Activated CD8-positive, alpha-beta memory T cell treated with anti-CD3 and anti-CD28 coated beads for 4 hours (primary cell): Measurements from ENCODE around the gene TMEM123.

Experiments
- DNase-seq, 2 donors: peaks; one replicate each; pipeline ENCODE4 v3.0.0-alpha.2; 2020; ENCODE audit warnings: low read depth in 2 of 2

Gene TMEM123, protein sequence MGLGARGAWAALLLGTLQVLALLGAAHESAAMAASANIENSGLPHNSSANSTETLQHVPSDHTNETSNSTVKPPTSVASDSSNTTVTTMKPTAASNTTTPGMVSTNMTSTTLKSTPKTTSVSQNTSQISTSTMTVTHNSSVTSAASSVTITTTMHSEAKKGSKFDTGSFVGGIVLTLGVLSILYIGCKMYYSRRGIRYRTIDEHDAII

DNA sequence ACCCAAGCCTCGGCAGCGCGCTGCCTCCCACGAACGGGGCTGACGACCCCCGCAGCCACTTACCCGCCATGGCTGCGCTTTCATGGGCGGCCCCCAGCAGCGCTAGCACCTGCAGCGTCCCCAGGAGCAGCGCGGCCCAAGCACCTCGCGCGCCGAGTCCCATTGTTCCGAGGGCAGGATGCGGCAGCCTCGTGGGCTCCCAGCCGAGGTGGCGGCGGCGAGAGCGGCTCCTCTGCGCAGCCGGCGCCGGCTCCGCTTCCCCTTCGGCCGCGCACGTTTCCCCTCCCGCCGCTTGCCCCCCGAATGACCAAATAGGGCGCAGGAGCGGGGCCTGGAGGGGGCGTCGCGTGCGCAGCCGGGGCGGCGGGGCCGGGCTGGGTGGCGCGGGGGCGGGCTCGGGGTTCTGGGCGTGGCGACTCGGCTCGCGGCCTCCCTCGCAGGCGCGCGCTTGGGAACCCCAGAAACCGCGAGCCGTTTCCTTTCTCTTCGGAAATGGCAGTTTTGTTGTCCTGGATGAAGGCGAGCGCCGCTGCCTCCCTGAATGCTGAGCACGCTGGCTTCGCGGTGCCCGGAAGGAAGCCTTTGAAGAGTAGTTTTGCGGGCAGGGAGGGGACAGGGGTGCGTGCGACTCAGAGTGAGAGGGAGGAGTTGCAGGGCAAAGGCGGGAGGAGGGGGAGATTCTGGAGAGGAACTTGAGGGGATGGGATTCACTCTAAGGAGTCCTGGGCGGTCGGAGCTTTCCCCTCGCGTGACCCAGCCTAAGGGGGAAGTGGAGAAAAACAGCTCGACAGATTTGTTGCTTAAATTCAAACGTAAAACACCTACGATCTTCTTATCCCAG is at the start of gene TMEM123:
TSS of gene TMEM123 (minus strand) at position 305 of the 841 bp plus-strand sequence. CDS start at position 163, 142 bp downstream.
- peak; percentile 74 to 75 for DNase-seq

DNA sequence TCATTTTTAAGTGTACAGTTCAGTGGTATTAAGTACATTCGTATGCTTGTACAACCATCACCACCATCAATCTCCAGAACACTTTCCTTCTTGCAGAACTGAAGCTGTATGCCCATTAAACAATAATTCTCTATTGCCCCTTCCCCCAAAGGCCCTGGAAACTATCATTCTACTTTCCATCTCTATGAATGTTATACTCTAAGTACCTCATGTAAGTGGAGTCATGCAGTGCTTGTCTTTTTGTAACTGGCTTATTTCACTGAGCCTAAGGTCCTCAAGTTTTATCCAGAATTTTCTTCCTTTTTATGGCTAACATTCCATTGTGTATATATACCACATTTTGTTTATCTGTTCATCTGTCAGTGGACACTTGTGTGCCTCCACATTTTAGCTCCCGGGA is 48.3 kb upstream of the TMEM123 start:
- no peak for DNase-seq

DNA sequence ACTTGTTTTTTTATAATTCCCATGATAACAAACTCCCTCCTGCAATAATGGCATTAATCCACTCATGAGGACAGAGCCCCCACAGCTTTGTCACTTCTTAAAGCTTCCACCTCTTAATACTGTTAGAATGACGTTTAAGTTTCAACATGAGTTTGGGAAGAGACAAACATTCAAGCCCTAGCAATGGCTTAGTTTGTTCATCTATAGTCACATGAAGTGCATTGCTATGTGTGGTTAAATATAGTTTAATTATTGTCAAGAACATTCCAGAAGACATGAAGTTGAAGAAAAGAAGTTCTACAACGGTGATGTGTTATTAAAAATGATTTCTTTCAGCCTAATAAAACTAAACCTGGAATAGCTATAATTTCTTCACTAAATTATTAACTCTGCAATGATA is 47.4 kb upstream of the TMEM123 start:
- DNase-seq, result no peak

GRCh38 chr11:102499151-102499550 is 46.6 kb upstream of the TMEM123 start:
- DNase-seq, result no peak

DNA sequence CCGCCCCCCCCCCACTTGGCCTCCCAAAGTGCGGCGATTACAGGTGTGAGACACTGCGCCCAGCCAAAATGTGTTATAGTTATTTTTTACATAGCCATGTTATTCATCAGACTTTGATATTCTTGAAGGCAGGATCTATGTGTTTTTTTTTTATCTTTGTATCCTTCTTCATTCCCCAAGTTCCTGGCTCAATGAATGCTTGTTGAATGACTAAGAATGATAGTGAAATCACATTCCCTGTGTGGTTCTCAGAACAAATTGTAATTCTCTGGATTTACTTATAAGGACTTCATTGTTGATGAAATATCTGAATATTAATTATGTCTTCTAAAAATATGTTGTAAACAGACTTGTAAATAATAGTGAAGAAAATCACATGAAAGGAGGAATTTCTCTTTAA is 44.5 kb upstream of the TMEM123 start:
- DNase-seq, result no peak

DNA sequence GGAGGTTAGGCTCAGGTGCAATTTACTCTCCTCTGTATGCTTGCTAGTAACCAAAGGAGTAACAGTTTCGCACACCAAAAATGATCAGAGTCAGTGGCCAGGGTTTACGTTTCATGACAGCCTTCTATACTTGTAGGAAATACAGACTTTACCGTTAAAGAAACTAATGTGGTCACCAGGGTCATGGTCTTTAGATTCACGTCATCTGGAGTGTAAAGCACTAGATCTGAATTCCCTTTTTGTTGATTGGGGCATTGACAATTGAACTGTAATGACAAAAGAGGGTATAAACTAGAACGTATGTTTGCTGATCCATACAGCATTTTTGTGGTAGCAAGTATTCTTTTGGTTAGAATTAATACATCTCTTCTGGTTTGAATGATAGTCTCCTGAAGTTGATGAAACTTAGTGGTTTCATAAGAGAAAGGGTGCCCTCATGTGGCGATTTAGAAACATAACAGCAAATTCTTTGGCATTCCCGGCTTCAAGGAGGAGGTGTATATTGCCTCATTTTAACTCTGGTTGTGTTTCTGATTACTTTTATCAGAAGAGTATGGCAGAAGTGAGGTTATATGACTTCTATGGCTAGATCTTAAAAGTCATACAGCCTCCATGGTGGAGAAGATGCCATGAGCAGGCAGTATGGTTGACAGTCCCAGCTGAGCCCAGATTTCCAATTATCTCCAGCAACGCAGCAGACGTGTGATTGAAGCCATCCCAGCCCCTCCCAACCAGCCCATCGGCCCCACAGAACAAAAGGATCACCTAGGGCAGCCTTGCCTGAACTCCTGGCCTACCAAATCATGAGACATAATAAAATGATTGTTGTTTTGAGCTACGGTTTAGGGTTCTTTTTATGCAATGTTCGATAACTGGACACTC is 42.8 kb upstream of the TMEM123 start:
- peak; percentile 6 to 23 for DNase-seq

DNA sequence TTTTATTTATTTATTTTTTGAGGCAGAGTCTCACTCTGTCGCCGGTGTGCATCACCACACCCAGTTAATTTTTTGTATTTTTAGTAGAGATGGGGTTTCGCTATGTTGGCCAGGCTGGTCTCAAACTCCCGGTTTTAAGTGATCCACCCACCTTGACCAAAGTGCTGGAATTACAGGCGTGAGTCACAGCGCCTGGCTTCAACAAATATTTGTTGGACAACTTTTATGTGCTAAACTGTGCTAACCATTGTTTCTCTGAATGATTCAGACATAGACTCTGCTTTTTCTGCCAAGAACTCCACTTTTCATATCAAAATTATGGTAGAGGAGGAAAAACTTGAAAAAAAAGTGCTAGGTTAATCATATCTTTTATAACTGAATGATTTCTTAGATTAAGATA is 41.7 kb upstream of the TMEM123 start:
- DNase-seq, result no peak

- no peak for DNase-seq
Observed at GRCh38 chr11:102493524-102493923, 41.0 kb upstream of the TMEM123 start.

GRCh38 chr11:102491969-102492368 is 39.4 kb upstream of the TMEM123 start:
- DNase-seq, result no peak

DNA sequence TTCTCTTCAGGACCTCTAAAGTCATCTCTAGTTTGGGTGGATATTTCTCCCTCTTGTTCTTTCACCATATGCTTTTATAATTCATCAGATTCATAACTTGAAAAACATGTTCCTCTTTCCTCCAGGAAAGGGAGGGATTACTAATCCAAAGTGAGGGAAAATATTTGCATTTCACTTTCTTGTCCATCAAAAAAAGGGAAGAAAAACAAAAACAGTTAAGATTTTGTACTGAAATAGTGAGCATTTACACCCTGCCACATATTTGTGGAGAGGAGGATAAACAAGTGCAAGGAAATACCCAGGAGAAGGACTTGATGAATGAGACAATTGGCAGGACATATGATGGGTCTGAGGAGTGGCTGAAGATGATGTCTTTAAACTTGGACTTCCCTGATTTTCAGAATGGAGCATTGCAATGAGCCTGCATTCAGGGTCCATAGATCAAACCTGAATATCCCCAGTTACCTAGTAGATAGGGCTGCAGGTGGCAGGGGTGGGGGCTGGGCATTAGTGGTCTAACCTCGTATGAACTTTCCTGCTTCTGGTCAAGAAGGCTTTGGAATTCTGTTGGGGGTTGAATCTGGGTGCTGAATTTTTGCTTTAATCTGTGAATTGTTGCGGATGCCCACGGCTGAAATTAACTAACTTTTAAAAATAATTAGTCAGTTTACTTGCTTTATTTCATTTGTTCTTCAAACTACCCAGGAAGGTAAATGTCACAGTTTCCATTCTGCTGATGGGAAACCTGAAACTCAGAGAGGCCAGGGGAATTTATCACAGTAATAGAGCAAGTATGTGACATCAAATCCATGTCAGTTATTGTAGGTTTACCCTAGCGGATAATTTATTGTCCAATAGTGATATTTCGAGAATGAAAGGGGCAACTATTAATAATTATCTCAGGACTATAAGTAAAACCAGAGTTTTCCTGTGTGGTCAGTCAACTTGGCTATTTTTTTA is 36.9 kb upstream of the TMEM123 start:
- DNase-seq, result no peak

GRCh38 chr11:102488208-102488607 is 35.6 kb upstream of the TMEM123 start:
- no peak for DNase-seq

- no peak for DNase-seq
Observed at GRCh38 chr11:102487214-102487613, 34.6 kb upstream of the TMEM123 start.

- DNase-seq, result no peak
Observed at GRCh38 chr11:102486584-102486983, 34.0 kb upstream of the TMEM123 start.

- DNase-seq, result no peak
Observed at GRCh38 chr11:102485095-102485722, 32.6 kb upstream of the TMEM123 start.

DNA sequence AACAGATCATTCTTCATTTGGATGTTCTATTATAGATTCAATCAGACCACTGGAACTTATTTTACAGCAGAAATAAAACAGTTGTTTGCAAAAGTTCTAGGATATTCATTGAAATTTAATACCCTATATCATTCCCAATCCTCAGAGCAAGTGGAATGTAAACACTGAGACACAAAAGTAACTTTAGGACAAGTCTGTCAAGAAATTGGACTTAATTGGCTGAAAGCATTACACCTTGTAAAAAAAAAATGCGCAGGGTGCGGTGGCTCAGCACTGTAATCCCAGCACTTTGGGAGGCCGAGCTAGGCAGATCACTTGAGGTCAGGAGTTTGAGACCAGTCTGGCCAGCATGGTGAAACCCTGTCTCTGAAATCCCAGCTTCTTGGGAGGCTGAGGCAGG is 29.9 kb upstream of the TMEM123 start:
- no peak for DNase-seq

DNA sequence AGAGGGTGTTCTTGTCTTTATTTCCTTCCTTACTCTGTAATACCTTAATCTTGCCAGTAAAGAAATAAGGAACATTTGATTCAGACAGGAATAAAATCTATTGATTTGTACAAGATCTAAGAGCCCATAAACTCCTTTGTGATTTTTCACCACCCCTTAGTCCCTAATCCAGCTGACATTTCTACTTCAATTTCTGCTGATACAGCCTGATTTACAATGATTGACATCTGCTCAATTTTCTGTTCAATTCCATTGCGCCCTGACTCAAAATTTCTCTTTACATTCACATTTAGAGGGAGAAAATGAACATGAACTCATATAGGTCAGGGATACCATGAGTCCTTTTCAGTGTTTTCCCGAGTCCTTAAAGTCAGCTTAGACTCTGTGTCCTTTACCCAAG is 27.2 kb upstream of the TMEM123 start:
- no peak for DNase-seq

DNA sequence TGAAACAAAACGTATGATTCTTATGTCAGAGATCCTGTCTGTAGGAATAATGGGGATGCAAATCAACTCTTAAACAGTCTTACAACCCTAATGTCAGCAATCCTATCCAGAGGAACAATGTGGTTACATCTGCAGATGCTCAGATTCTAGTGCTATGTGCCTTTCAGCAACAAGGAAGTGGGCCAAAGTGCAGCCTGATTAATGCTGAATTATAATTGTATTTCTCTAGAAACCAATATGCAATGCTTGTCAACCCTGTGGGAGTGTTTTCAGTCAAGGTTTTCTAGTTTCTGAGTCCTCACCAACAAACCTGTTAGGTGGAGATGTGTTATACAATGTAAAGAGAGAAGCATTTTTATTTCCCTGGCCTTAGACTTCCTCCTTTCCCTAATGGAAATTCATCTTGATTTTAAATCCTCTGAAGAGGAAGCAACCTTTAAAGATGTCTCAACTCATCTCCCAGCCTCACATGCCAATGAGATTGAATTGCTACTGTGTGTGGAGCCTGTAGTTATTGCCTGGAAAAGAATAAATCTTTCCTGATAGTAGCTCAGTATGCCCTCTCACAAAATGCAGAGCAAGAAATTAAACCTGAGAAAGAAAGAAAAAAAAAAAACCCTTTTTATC is 26.2 kb upstream of the TMEM123 start:
- DNase-seq, result no peak

DNA sequence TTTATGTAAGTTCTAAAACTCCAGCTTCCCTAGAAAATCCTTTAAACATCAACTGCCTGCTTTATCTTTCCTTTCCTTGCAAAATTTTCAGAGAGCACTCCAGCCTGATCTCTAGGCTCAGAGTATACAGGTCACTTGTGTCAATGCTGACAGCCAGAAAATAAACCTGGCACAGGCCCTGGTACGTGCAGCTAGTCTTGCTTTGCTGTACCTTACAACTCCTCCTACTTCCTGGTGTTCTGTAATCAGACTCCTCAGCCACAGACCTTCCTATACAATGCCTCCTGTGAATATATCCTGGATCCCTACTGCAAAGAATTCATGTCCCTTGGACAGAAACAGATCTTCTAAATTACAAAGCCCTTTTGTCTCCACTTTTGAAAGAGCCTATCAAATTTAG is 24.2 kb upstream of the TMEM123 start:
- DNase-seq, result no peak

DNA sequence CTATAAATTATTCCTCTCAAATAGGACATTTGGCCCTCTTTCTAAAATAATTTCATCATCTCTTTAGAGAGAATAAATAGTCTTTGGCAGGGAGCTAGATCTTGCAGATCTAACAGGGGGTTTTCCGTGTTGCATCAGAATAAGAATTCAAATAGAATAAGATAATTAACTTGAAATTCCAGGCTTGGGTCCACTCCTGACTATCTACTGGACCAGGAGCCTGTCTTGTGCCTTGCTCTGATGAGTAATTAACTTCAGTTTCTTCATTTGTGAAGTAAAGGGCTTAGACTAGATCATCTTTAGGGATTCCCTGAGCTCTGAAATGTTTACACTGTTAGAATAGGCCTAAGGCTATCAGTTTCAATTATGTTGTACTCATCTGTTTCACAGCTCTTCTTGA is 23.5 kb upstream of the TMEM123 start:
- DNase-seq, result no peak

DNA sequence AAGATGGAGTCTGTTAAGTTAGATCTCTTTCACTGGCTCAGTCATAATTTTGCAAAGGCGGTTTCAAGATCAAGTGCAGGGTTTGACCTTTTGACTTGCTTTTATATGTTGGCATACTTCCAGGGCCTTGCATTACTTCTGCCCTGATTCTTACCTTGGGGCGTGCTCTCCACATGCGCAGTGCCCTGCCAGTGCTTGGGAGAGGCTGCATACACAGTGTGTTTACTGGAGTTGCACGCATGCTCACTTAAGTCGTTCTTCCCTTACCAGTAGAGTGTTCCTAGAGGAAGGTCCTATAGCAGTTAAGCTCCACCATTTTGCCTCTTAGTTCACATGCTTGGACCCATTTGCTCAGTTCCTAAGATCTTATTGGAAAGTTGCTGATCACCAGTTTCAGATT is 21.0 kb upstream of the TMEM123 start:
- DNase-seq, result no peak
